MCF 10A (cell line): ENCODE measurements around the gene DLG2. TPM values are rescaled to one million over a fixed set of nuclear protein-coding genes. Genes with fewer than 3 reads are reported as not detected.

Experiments
- BruUV-seq: library from RNA; stranded (reverse); fragments of 400-500 nt; replicated peaks from 2 replicates; lab custom pipeline; 2021; lab: Mats Ljungman, UMichigan
- CTCF ChIA-PET: fragments of 300-600 bp; sonication (Branson Sonifier 250); formaldehyde crosslinking; extraction: SDS; loops from one replicate; lab custom pipeline; 2021; ENCODE audit warnings: antibody characterized with exemption, inconsistent platforms; lab: Yijun Ruan, JAX
- POLR2A ChIA-PET: fragments of 300-600, 350-650 bp; sonication (Branson Sonifier 250); formaldehyde crosslinking; extraction: SDS; loops from one replicate; lab custom pipeline; 2020; ENCODE audit warnings: antibody characterized with exemption, inconsistent platforms; lab: Yijun Ruan, JAX
- DNase-seq: peaks from one replicate; pipeline ENCODE4 v3.0.0-alpha.2; 2018; ENCODE audit not compliant: unreplicated experiment
- H3K27ac Mint-ChIP-seq: one replicate; pipeline ENCODE4 v1.8.0; 2022; ENCODE audit warnings: mild to moderate bottlenecking, low read depth, mixed read lengths; ENCODE audit not compliant: unreplicated experiment
- H3K27me3 Mint-ChIP-seq: one replicate; pipeline ENCODE4 v1.8.0; 2022; ENCODE audit warnings: mixed read lengths; ENCODE audit not compliant: insufficient read depth, unreplicated experiment
- H3K36me3 Mint-ChIP-seq: one replicate; pipeline ENCODE4 v1.8.0; 2022; ENCODE audit warnings: mild to moderate bottlenecking, moderate library complexity, mixed read lengths; ENCODE audit not compliant: insufficient read depth, unreplicated experiment
- H3K4me1 Mint-ChIP-seq: one replicate; pipeline ENCODE4 v1.8.0; 2022; ENCODE audit warnings: mixed read lengths; ENCODE audit not compliant: insufficient read depth, unreplicated experiment
- H3K4me3 Mint-ChIP-seq: one replicate; pipeline ENCODE4 v1.8.0; 2022; ENCODE audit warnings: mild to moderate bottlenecking, moderate library complexity, mixed read lengths; ENCODE audit not compliant: unreplicated experiment
- H3K9me3 Mint-ChIP-seq: one replicate; pipeline ENCODE4 v1.8.0; 2022; ENCODE audit warnings: mixed read lengths; ENCODE audit not compliant: unreplicated experiment
- intact Hi-C: fragments of 100-400 bp; cut with micrococcal nuclease; formaldehyde crosslinking; loops from 2 replicates; pipeline ENCODE4 v1.14.1; 2022
- total RNA-seq: library from RNA; stranded (reverse); gene quantifications from 2 replicates; pipeline ENCODE4 v1.2.3, GENCODE V29; 2022
- TF ChIP-seq, protein P1 (sequence below): fragments of 200-600 bp; IDR thresholded peaks from one replicate; pipeline ENCODE4 v1.8.0; 2022; ENCODE audit warnings: antibody characterized with exemption, mild to moderate bottlenecking; ENCODE audit not compliant: unreplicated experiment

DLG2 gene
- total RNA-seq, 1 experiment from 2014 or later, result 0.26 TPM

- Mint-ChIP-seq H3K4me3 (no peak overlapping the region), H3K36me3 (no peaks in the 10 kb centered on the region), H3K9me3 (peaks cover 8% of the 10 kb centered on the region), H3K4me1 (no peaks in the 10 kb centered on the region), H3K27ac (no peak overlapping the region), H3K27me3 (peaks cover 10% of the 10 kb centered on the region)
- intact Hi-C loops, result no loop called here
- DNase-seq, result no peak
- ChIA-PET POLR2A (no interaction called here), CTCF (no interaction called here)
- TF ChIP-seq, protein P1, sequence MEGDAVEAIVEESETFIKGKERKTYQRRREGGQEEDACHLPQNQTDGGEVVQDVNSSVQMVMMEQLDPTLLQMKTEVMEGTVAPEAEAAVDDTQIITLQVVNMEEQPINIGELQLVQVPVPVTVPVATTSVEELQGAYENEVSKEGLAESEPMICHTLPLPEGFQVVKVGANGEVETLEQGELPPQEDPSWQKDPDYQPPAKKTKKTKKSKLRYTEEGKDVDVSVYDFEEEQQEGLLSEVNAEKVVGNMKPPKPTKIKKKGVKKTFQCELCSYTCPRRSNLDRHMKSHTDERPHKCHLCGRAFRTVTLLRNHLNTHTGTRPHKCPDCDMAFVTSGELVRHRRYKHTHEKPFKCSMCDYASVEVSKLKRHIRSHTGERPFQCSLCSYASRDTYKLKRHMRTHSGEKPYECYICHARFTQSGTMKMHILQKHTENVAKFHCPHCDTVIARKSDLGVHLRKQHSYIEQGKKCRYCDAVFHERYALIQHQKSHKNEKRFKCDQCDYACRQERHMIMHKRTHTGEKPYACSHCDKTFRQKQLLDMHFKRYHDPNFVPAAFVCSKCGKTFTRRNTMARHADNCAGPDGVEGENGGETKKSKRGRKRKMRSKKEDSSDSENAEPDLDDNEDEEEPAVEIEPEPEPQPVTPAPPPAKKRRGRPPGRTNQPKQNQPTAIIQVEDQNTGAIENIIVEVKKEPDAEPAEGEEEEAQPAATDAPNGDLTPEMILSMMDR, result no peak
- no TSS peak for BruUV-seq
Observed at GRCh38 chr11:85531191-85531897, 95.8 kb downstream of the DLG2 start.

GRCh38 chr11:85530634-85531033 lies 96.5 kb downstream of the DLG2 start:
- no peak overlapping the region for H3K4me3 Mint-ChIP-seq
- CTCF ChIA-PET, result no interaction called here
- H3K27ac Mint-ChIP-seq, result no peak overlapping the region
- POLR2A ChIA-PET, result no interaction called here
- intact Hi-C loops, result no loop called here
- TF ChIP-seq, protein P1, result no peak
- peaks cover 8% of the 10 kb centered on the region for H3K9me3 Mint-ChIP-seq
- no TSS peak for BruUV-seq
- peaks cover 10% of the 10 kb centered on the region for H3K27me3 Mint-ChIP-seq
- H3K36me3 Mint-ChIP-seq, result no peaks in the 10 kb centered on the region
- no peaks in the 10 kb centered on the region for H3K4me1 Mint-ChIP-seq
- DNase-seq, result no peak

DNA sequence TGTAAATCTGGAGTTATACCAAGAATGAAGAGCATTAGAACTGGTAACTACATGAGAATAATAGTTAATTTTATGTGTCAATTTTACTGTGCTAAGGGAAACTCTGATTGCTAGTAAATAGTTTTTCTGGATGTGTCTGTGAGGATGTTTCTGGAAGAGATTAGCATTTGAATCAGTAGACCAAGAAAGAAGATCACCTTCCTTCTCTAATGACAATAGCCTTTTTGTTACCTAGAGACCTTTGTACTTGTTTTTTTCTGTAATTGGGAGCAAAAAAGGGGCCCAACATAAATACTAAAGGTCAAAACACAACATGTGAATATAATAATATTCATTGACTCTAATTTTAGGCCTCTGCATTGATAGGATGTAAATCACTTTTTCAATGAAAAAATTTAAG lies 100.6 kb downstream of the DLG2 start:
- ChIA-PET CTCF (no interaction called here), POLR2A (no interaction called here)
- no peak for DNase-seq
- TF ChIP-seq, protein P1, result no peak
- BruUV-seq, result no TSS peak
- intact Hi-C loops, result no loop called here
- H3K27me3 Mint-ChIP-seq, result peaks cover 10% of the 10 kb centered on the region
- no peak overlapping the region for H3K4me3 Mint-ChIP-seq
- H3K27ac Mint-ChIP-seq, result no peak overlapping the region
- no peaks in the 10 kb centered on the region for H3K4me1 Mint-ChIP-seq
- H3K9me3 Mint-ChIP-seq, result peaks cover 15% of the 10 kb centered on the region
- no peaks in the 10 kb centered on the region for H3K36me3 Mint-ChIP-seq

DNA sequence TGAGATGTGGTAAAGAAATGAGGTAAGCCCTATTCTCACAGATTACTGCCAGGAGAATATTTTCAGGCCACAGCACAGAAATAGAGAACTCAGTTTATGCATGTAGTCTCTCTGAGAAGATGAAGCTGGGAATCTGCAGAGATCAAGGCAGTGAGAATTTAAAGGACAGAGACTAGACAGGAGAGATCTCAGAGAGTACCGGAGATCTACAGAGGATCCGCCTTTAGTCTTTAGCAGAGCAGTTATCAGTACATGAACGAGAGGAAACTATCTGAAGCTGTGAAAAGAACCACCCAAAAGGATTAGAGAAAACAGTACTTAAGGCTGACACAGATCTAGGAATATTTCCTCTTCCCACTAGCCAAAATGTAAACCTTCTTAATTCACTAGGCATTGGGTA lies 101.5 kb downstream of the DLG2 start:
- intact Hi-C loops, result no loop called here

More for the DNA sequence above, 101.5 kb downstream of the DLG2 start:
- Mint-ChIP-seq H3K27ac (no peak overlapping the region), H3K36me3 (no peaks in the 10 kb centered on the region), H3K27me3 (peaks cover 10% of the 10 kb centered on the region), H3K4me1 (no peaks in the 10 kb centered on the region), H3K9me3 (peaks cover 20% of the 10 kb centered on the region), H3K4me3 (no peak overlapping the region)
- TF ChIP-seq, protein P1, result no peak
- ChIA-PET CTCF (no interaction called here), POLR2A (no interaction called here)
- DNase-seq, result no peak
- BruUV-seq, result no TSS peak
